ENCODE measurements around the gene WDR72.
"Not testable (repeated sequence)": the region's sequence is repeated elsewhere in the genome, so short reads cannot be mapped to it uniquely, and the experiment has no call there.

Gene WDR72
- total RNA-seq: 0 to 1.4 reads per million in 2 donors

DNA sequence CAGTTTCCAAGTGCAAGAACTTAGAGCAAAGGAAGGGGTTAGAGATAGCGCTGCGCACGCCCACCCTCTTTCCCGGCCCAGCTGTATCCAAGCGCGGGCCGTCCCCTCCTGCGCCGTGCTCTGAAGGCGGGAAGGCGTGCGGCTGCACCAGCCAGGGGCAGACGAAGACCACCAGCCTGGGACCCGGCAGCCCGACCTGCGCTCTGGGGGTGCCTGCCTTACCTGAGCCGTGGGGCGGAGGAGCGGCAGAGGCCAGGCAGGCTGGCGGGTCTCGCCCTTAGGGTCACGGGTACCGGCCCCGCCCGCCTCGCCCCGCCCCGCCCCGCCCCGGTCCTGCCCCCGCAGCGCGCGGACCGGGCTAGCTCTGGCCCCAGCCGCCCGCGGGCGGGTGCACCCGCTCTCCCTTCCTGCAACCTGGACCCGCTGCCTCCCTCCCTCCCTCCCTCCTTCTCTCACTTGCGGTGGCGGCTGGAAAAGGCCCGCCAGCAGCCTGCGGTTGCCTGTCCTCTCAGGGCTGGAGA lies at the start of gene WDR72:
TSS of gene WDR72 (minus strand) at position 253 of the 521 bp plus-strand sequence. CDS start 26,514 bp downstream, outside the sequence.
- no peak for DNase-seq

DNA sequence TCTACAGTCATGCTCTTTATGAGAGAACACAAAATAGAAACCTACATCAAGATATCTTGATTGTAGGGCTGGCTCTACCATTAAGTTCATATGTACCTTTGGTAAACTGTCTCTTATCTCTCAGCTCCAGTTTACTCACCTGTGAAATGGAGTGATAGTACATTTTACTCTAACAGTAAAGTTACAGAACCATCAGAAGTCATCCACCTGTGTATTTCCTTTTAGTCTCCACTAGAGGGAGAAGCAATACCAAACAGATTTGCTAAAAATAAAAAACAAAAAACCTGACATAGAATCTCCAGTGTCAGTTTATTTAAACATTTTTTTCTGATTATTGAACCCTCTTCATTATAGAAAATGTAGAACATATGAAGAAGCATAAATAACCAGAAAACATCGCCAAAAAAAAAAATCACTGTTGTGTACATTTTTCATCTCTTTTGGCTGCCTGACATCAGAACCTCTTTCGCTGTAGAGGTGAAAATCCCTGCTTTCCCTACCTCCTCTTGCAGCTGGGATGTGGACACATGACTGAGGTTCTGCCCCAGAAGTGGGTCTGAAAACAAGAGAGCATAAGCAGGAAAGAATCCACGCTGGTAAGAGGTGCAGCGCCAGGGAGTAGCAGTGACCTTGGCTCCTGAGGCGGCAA lies 48.7 kb upstream of the WDR72 start:
- no peak for DNase-seq

DNA sequence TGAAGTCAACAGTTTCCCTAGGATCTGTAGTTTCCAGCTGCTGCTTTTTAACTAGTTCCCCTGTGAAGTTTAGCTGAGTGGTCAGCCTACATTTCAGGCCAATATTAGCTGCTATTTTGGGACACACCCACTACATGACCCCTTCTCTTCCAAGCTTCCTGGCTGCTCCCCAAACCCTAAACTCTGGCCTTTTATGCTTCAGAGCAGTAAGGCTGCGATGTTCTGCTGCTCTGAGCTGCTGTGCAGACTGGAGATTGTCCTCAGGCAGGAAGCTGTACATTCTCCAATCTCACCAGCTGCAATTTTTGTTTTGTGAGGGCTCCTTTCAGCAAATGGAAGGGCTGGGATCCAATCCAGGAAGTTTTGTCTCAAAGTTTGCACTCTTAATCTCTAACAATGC lies 48.0 kb upstream of the WDR72 start:
- DNase-seq: no peak

DNA sequence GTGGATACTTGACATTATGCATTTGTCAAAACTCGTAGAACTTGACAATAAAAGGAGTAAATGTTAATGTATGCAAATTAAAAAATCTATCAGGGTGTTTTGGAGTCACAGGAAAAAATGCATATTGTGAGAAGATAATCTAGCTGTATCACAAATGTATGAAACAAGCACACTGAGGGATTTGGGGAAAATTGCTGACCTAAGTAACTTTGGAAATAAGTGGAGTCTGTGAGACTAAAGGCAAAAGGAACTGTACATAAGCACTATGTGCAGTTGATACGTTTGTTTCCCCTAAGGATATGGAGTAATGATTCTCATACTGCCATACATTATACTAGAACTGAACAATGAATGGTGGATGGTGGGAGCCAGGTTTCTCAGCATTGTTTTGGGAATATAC lies 43.2 kb upstream of the WDR72 start:
- DNase-seq: no peak

DNA sequence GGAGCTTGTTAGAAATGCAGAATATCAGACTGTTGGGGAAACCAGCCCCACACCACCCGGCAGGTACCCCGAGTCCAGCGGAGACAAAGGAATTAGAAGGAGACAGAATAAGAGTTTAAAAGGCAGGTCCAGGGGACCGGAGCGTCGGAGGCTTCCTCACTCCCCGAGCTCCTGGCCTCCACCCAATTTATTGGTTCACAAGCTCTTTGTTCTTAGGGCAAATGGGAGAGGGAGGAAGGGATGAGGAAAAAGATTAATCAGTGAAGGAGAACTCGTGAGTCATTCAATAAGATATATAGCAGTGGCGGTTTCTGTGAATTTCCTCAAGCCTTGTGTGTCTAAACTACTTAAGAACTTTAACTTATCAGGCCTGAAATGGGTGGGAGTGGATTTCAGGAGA lies 32.1 kb upstream of the WDR72 start:
- no peak for DNase-seq

DNA sequence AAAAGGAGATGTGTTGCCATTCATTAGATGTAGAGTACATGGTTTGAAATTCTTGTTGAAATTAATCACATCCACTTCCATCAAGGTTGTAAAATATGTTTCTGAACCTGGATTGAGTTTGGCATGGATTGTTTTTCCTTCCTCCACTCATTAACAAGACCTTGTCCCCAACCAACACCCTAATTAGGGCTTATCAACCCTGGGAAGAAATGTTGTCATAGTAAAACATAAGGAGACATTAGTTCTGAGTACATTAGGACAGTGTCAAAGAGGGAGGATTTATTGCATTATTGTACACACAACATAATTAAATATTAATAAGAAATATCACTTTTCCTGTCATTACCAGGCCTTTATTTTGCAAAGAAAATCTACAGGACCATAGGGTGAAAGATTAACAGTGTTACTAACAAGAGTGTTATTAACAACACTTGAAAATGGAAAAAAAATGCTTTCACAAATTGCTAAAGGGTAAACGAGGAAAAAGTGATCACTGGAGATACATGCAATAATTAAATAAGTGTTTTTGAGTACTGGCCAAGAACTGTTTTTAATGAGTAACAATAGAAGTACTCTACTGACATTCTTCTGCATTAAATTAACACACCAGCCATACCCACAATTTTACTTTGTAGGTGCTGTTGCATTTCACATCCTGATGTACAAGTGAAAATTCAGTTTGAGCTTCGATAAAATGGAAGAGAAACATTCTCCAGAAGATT lies 30.4 kb upstream of the WDR72 start:
- no peak for DNase-seq

DNA sequence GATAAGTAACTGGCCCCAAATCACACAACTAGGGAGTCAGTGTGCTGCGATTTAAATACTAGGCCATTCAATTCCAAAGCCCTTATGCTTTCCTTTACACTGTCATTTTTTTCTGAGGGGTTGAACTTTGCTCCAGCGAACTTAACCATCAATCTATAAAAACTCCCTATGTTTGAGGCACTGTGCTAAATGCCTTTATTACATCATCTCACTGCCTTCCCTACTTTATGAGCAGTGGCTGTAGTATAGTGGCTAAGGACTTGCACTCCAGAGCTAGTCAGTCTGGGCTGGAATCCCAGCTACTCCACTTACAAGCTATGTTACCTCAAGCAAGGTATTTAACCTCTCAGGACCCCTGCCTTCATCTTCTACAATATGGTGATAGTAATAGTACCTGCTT lies 26.9 kb upstream of the WDR72 start:
- DNase-seq: no peak

DNA sequence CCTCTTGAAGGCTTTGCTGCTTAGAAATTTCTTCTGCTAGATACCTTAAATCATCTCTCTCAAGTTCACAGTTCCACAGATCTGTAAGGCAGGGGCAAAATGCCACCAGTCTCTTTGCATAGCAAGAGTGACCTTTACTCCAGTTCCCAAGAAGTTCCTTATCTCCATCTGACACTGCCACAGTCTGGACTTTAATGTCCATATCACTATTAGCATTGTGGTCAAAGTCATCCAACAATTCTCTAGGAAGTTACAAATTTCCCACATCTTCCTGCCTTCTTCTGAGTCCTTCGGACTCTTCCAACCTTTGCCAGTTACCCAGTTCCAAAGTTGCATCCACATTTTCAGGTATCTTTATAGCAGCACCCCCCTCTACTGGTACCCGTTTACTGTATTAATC lies 25.8 kb upstream of the WDR72 start:
- not testable (repeated sequence) for DNase-seq

DNA sequence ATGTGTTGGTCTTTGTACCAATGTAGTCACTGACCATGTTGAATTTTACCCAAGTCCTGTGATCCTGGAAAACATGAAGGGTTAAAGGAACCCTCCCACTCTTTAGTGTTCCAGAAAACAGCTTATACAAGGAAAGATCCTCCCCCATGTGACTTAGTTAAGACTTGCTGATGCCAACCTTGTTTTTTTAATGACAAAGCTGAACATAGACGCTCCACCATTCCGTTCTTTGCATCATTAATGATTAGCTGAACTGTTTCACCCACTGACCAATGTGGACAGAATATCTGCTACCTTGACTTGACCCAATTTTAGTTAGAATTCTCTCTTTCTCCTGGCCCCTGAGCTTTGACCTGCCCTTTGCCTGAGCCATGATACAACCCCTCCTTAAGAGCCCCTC lies 3.5 kb upstream of the WDR72 start:
- DNase-seq: no peak

DNA sequence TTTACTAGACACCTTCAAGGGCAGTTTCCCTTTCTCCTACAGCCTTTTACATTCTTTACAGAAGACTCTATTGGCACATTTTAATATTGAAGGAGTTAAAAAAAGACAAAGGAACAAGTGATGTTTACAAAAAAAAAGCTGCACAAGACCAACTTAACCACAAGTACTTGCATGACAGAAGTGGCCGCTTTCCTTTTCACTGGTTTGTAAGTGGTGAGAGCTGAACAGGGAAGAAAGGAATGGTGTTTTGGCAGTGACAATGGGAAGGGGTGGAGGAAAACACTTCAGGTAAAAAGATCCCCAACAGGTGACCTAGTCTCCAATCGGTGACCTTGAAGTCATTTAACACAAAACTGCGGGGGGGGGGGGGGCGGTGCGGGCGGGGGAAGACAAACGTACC lies 1.1 kb downstream of the WDR72 start:
- no peak for DNase-seq

DNA sequence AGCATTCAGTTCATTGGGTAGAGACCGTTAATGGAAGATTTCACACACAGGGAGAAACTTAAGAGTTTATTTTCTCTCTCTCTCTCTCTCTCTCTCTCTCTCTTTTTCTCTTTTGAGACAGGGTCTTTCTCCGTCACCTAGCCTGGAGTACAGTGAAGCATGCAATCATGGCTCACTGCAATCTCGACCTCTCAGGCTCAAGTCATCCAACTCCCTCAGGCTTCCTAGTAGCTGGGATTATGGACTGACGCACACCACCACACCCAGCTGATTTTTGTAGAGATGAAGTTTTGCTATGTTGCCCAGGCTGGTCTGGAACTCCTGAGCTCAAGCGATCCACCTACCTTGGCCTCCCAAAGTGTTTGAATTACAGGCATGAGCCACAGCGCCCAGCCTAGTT lies 1.6 kb downstream of the WDR72 start:
- no peak for DNase-seq

DNA sequence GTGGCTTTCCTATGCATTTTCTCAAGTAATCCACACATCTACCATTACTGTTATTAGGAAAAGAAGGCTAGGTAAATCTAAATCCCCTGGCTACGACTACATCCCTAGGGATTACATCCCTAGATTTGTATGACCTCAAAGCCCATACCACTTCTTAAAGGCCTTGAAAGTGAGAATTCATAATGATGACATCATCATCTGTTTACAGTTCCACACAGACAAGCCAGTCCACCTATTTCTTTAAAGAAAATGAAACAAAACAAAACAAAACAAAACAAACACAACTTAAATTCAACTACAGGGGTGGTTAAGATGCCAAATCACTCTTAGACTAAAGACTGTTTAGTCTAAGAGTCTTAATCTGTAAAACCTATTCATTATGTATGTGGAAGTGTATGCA lies 5.7 kb downstream of the WDR72 start:
- no peak for DNase-seq

DNA sequence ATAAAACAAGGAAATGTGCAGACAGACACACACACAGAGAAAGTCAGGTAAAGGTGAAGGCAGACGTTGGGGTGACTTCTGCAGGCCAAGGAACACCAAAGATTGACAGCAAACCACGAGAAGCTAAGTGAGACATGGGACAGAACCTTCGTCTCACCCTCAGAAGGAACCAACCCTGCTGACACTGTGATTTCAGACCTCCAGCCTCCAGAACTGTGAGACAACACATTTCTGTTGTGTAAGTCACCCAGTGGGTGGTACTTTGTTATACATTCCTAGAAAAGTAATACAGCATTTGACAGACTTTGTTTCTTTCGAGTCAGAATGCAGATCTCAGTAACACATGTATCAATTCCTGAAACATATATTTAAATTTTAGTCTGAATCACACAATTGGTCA lies 7.1 kb downstream of the WDR72 start:
- DNase-seq: no peak

DNA sequence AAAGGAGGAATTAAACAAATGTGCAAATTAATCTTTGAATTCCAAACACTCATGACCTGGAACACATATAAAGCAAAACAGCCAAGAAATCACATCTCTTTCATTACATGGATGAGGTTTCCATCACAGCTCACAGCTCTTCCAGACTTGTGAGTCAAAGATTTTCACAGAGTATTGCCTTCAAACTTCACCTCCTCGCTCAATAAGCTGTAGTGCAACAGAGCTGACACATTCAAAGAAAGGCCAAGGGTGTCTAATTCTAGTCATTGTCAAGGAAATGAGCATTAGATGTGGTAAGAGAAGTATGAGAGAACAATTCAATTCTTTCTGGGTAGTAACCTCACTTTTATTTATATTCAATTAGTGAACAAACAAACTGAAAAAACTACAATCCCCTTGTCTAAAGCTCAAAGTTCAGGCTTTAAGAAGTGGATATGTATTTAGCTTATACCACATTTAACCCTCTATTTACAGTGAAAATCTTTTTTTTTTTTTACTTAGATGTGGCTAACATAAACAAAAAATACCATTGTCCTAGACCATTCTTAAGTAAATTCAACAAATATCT lies 11.9 kb downstream of the WDR72 start:
- DNase-seq: no peak

DNA sequence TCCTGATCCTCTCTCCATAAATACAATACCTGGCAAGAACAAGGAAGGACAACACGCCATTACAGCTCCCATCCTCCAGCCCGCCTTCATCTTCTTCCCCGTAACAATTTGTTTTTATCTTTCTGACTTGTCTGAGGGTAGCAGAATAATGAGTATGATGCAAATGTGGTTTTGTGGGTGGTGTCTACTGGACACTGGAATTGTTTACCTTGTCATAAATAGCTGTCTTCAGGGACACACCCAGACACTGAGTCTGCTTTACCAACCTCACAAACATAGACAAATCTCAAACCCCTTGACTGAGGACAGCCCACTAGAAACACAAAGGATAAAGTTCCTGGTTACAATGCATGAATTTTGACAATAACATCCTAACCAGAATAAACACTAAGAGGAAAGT lies 13.4 kb downstream of the WDR72 start:
- DNase-seq: no peak

DNA sequence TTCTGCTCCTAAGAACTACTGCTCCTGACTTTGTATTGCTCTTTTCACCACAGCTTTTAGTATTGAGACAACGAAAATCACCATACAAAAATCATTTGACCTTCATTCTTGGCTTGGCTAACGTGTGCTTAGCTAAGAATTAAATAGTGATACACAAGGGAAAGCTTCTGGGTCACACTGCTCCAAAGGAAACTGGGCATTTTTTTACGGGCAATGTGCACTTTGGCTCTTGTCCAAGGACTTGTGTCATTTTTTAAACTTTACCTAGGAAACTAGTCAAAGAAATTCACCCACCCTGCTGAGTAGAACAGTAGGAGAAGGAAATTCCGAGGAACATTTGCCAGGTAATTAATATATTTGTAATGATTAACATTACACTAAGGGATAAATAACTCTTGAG lies 19.8 kb downstream of the WDR72 start:
- no peak for DNase-seq

DNA sequence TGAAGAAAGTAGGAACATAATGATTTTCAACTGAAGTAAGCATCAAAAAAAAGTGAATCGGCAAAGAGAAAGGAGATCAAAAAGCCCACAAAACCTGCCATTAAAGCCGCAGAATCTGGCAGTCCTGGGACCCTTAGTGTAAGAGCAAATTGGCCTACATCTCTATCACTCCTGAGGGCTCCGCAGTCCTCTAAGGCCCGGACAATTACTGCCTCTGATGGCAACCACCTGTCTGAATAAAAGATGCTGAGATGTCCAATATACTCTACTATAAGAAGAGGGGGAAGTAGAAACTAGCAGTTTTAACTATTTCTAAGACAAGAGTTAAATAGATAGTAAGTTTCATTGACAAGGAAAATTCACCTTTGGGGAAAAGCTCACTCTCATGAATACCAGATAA lies 20.3 kb downstream of the WDR72 start:
- DNase-seq: no peak

DNA sequence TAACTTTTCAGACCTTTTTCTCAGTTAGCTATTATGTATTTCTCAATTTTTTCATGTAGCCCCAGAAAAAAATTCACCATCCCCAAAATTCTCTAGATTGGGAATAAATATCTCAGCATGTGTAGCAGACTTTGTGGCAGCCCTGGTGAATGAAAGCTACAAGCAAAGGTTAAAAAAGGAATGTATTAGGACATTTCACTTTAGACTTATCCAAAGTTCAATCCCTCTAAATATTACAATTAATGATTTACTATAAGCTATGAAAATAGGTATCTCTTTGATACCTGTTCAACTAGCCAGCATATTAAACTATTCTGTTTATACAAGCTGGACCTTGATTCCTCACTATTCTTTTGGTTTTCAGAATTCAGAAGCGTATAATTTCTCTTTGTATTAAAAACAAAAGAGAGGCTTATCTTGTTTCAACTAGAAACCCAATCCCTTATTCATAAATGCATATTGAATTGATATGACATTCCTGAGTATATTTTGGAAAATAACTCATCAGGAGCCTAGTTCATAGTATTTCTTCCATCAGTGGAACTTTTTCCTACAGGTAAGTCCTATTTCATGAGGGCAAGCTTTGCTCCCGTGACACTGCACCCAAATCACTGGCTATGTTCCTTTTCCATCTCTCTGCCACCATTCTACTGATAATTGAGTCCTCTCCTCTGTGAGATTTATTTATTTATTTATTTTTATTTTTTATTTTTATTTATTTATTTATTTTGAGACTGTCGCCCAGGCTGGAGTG lies 38.0 kb downstream of the WDR72 start:
- DNase-seq: no peak

DNA sequence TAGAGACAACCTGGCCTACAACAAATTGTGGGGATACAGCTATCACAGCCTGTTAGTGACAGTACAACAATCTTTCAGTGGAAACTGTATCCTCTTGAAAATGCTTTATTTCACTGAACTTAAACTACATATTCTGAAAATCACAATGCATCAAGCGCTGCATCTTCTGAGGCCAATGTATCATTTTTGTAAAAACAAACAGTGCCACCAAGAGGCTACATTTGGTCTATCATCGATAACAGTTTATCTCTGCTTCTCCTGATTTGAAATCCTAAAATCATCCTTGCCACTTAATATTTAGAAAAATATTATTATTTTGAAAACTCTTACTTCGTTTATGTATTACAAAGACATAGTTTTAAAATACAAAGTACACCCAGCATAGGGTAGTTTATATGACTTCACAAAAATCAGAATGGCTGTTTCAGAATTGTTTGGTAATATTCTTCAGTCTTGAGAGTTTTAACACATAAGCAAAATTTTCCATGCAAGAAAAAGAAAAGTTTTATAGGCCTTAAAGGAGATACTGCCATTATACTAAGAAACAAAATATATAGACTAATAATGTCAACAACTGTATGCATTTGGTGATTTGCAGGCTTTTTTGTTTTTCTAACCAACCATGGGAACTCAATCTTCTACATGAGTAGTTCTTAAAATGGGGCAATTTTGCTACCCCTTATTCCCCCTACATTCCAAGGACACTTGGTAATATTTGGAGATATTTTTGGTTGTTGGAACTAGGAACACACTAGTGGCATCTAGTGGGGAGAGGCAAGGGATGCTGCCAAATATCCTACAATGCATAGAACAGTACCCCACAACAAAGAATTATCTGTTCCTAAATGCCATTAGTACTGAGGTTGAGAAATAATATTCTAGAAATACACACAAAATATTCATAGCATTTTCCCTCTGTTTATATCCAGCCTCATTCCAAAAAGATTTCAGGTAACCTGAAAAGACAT lies 42.3 kb downstream of the WDR72 start:
- no peak for DNase-seq

DNA sequence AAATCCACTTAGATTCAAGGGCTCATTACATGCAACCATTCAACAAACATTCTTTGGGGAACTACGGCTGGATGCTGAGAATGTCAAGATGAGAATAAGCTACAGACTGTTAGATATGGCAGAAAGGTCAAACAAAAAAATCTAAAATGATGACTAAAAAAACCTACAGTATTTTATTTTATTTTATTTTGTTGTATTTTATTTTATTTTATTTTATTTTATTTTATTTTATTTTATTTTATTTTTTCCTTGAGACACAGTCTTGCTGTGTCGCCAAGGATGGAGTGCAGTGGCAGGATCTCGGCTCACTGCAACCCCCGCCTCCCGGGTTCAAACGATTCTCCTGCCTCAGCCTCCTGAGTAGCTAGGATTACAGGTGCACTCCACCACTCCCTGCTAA lies 46.2 kb downstream of the WDR72 start:
- no peak for DNase-seq

DNA sequence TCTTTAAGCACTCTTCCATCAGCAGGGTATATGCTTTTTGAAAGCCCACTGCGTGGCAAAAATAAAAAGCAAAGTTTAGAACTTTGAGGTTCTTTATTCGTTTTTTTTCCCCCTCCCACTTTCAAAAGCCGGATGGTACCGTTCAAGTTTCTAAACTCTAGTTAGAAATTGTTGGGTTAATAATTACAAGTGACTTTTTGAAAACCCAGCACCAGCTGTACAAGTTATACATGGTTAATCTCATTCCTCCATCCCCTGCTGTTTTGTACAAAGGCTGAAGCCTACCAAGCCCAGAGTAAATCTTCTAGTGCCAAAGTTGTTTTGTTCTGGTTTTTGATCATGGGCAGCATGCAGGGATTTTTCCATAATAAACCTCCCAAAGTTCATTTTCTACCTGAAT lies 48.6 kb downstream of the WDR72 start:
- no peak for DNase-seq

DNA sequence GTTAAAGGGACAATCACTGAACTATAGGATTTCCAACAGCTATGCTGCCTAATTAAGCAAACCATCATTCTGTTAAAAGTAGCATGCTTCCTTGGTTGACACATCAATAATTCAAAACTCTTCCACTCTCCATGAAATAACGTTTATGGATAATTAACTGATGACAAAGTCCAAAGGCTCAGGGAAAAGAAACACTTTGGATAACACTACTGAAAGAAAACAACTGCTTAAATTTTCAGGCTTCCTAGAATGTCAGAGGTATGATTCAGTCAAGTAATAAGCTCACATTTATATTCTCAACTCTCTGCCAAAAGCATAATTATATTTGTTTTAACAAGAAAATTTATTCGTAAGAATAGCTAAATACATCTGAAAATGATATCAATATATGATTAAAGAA lies 49.6 kb downstream of the WDR72 start:
- no peak for DNase-seq
